HCT116 (cell line): Measurements from ENCODE around the gene TNXB. TPM values are rescaled to one million over a fixed set of nuclear protein-coding genes. Genes with fewer than 3 reads are reported as not detected.

ENCODE experiments used
- ATAC-seq: fragments of 200-7000 bp; cut with Tn5 transposase; 2 replicates; pipeline ENCODE4 v1.9.1; 2020; ENCODE audit warnings: mild to moderate bottlenecking, moderate library complexity
- BruUV-seq: library from RNA; stranded (reverse); fragments of 400-500 nt; replicated peaks from 2 replicates; lab custom pipeline; 2021; lab: Mats Ljungman, UMichigan
- CTCF ChIA-PET: fragments of 300-600 bp; sonication (Branson Sonifier 250); formaldehyde crosslinking; loops from one replicate; lab custom pipeline; 2021; ENCODE audit warnings: antibody characterized with exemption; lab: Charles Lee
- POLR2A ChIA-PET: fragments of 300-600, 350-600 bp; sonication (Branson Sonifier 250); formaldehyde crosslinking; loops from one replicate; lab custom pipeline; 2021; ENCODE audit warnings: antibody characterized with exemption; lab: Charles Lee
- RAD21 ChIA-PET, 2 experiments: fragments of 300-600 bp; sonication (Branson Sonifier 250); formaldehyde crosslinking; loops; one replicate each; lab custom pipeline; 2023; ENCODE audit warnings: low total read pairs in 2 of 2; ENCODE audit not compliant: uncharacterized antibody in 2 of 2, unreplicated experiment in 2 of 2, low non-redundant PET in 1 of 2; lab: Charles Lee
- DNase-seq: peaks from one replicate; pipeline ENCODE4 v3.0.0-alpha.2; 2010; ENCODE audit warnings: low read depth, low spot score
- H2AFZ ChIP-seq: fragments of 200-600 bp; shearing (Covaris generic), sonication (generic); 2 replicates; pipeline ENCODE4 v1.6.1; 2017; ENCODE audit warnings: low read depth, mixed run types, mixed read lengths, antibody characterized with exemption, low read length; ENCODE audit not compliant: poor library complexity, severe bottlenecking
- H3K27ac ChIP-seq: 2 replicates; pipeline ENCODE4 v1.5.1; 2012; ENCODE audit warnings: low read depth, low read length
- H3K27me3 ChIP-seq: fragments of 200-600 bp; sonication (generic); 2 replicates; pipeline ENCODE4 v1.6.1; 2016; ENCODE audit warnings: mixed run types, low read length, mixed read lengths; ENCODE audit not compliant: insufficient read depth
- H3K36me3 ChIP-seq, 2 experiments: fragments of 200-500 bp in 1 of 2; fragments of 200-600 bp in 1 of 2; sonication (Bioruptor generic) in 1 of 2; sonication (generic) in 1 of 2; 2 replicates each; pipeline versions ENCODE4 v1.5.1 to v1.6.1; 2014 to 2016; ENCODE audit warnings: low read length in 2 of 2, inconsistent platforms in 1 of 2, mixed read lengths in 1 of 2, mixed run types in 1 of 2; ENCODE audit not compliant: insufficient read depth in 2 of 2, control insufficient read depth in 1 of 2
- H3K4me1 ChIP-seq, 2 experiments: fragments of 200-600 bp in 1 of 2; sonication (generic) in 1 of 2; 2 replicates each; pipeline versions ENCODE4 v1.5.1 to v1.6.1; 2012 to 2017; ENCODE audit warnings: low read length in 2 of 2, inconsistent platforms in 1 of 2, mild to moderate bottlenecking in 1 of 2, mixed read lengths in 1 of 2, mixed run types in 1 of 2, moderate library complexity in 1 of 2; ENCODE audit not compliant: insufficient read depth in 2 of 2, control insufficient read depth in 1 of 2
- H3K4me2 ChIP-seq: fragments of 200-600 bp; sonication (generic); 2 replicates; pipeline ENCODE4 v1.6.1; 2017; ENCODE audit warnings: mixed run types, low read length, mixed read lengths
- H3K4me3 ChIP-seq, 2 experiments: fragments of 200-600 bp in 1 of 2; sonication (generic) in 1 of 2; replicated peaks in 1 of 2; 2 replicates each; pipeline ENCODE4 v1.5.1; 2011 to 2016; ENCODE audit warnings: low read length in 2 of 2, control low read depth in 1 of 2, low read depth in 1 of 2, mild to moderate bottlenecking in 1 of 2, mixed read lengths in 1 of 2, mixed run types in 1 of 2
- H3K79me2 ChIP-seq: fragments of 200-600 bp; sonication (generic); 2 replicates; pipeline ENCODE4 v1.6.1; 2017; ENCODE audit warnings: mild to moderate bottlenecking, mixed run types, low read length, moderate library complexity, mixed read lengths; ENCODE audit not compliant: insufficient read depth
- H3K9ac ChIP-seq: fragments of 200-600 bp; sonication (generic); 2 replicates; pipeline ENCODE4 v1.6.1; 2016; ENCODE audit warnings: low read length, mixed read lengths
- H3K9me2 ChIP-seq: fragments of 200-600 bp; sonication (generic), shearing (Covaris generic); 2 replicates; pipeline ENCODE4 v1.6.1; 2017; ENCODE audit warnings: mixed run types, mild to moderate bottlenecking, moderate library complexity; ENCODE audit not compliant: insufficient read depth
- H3K9me3 ChIP-seq, 2 experiments: fragments of 200-500 bp in 1 of 2; fragments of 200-600 bp in 1 of 2; sonication (Bioruptor generic) in 1 of 2; sonication (generic) in 1 of 2; 2 replicates each; pipeline ENCODE4 v1.6.1; 2014 to 2017; ENCODE audit warnings: low read length in 2 of 2, mixed read lengths in 2 of 2, inconsistent platforms in 1 of 2, low read depth in 1 of 2, mild to moderate bottlenecking in 1 of 2, mixed run types in 1 of 2, moderate library complexity in 1 of 2; ENCODE audit not compliant: control insufficient read depth in 1 of 2, insufficient read depth in 1 of 2
- H4K20me1 ChIP-seq: fragments of 200-600 bp; sonication (generic), shearing (Covaris generic); 2 replicates; pipeline ENCODE4 v1.6.1; 2017; ENCODE audit warnings: mixed run types, mild to moderate bottlenecking, moderate library complexity; ENCODE audit not compliant: insufficient read depth
- ATF3 ChIP-seq: IDR thresholded peaks from 2 replicates; pipeline ENCODE4 v1.6.1; 2012
- CBX3 ChIP-seq: IDR thresholded peaks from 2 replicates; pipeline ENCODE4 v1.6.1; 2012; ENCODE audit warnings: low read depth
- CEBPB ChIP-seq: IDR thresholded peaks from 2 replicates; pipeline ENCODE4 v1.6.1; 2012; ENCODE audit warnings: low read depth
- EGR1 ChIP-seq: IDR thresholded peaks from 2 replicates; pipeline ENCODE4 v1.6.1; 2012; ENCODE audit warnings: low read depth
- EZH2 ChIP-seq: fragments of 200-600 bp; sonication (generic); IDR thresholded peaks from 2 replicates; pipeline ENCODE4 v1.6.1; 2017; ENCODE audit warnings: antibody characterized with exemption, mixed run types
- EZH2phosphoT487 ChIP-seq: fragments of 200-600 bp; IDR thresholded peaks from 2 replicates; pipeline ENCODE4 v1.6.1; 2018; ENCODE audit warnings: antibody characterized with exemption, borderline replicate concordance
- JUND ChIP-seq: IDR thresholded peaks from 2 replicates; pipeline ENCODE4 v1.6.1; 2012
- POLR2A ChIP-seq: IDR thresholded peaks from 2 replicates; pipeline ENCODE4 v1.7.0; 2011; ENCODE audit warnings: borderline replicate concordance; ENCODE audit not compliant: insufficient read depth, insufficient read length; ENCODE audit errors: extremely low read depth
- POLR2AphosphoS5 ChIP-seq: IDR thresholded peaks from 2 replicates; pipeline ENCODE4 v1.6.1; 2011; ENCODE audit warnings: mild to moderate bottlenecking, low read depth, low read length, moderate library complexity
- RAD21 ChIP-seq: IDR thresholded peaks from 2 replicates; pipeline ENCODE4 v1.6.1; 2012; ENCODE audit warnings: low read depth, mild to moderate bottlenecking
- SIN3A ChIP-seq: IDR thresholded peaks from 2 replicates; pipeline ENCODE4 v1.6.1; 2012; ENCODE audit warnings: low read depth
- SP1 ChIP-seq: IDR thresholded peaks from 2 replicates; pipeline ENCODE4 v1.6.1; 2012; ENCODE audit warnings: low read depth
- SRF ChIP-seq: IDR thresholded peaks from 2 replicates; pipeline ENCODE4 v1.6.1; 2012; ENCODE audit warnings: low read depth
- TCF7L2 ChIP-seq: IDR thresholded peaks from 2 replicates; pipeline ENCODE4 v1.7.0; 2011; ENCODE audit warnings: borderline replicate concordance, inconsistent platforms; ENCODE audit not compliant: insufficient read depth, insufficient read length; ENCODE audit errors: extremely low read depth
- YY1 ChIP-seq: IDR thresholded peaks from 2 replicates; pipeline ENCODE4 v1.6.1; 2011; ENCODE audit warnings: low read length, low read depth, moderate library complexity, mild to moderate bottlenecking; ENCODE audit not compliant: insufficient replicate concordance; ENCODE audit errors: extremely low read depth
- ZBTB33 ChIP-seq: IDR thresholded peaks from 2 replicates; pipeline ENCODE4 v1.6.1; 2011; ENCODE audit warnings: mild to moderate bottlenecking, low read length, moderate library complexity; ENCODE audit not compliant: insufficient replicate concordance; ENCODE audit errors: extremely low read depth
- intact Hi-C: fragments of 100-400 bp; cut with micrococcal nuclease; formaldehyde crosslinking; loops from 2 replicates; pipeline ENCODE4 v1.10.0; 2022
- total RNA-seq: library from RNA; stranded (reverse); gene quantifications from one replicate; pipeline ENCODE4 v1.2.1, GENCODE V29; 2021; ENCODE audit not compliant: unreplicated experiment

TNXB gene
- total RNA-seq, 1 experiment from 2014 or later = 8.5 TPM

- H3K27me3 ChIP-seq = no peaks in the 10 kb centered on the region
- ChIA-PET CTCF (interaction anchor here (0.5 to 3.4 kb wide), 2 partner anchors 36 to 78 kb away, joined by 3 to 18 read pairs; no protein-coding TSS in a partner anchor), RAD21 (no interaction called here), POLR2A (no interaction called here)
- H2AFZ ChIP-seq = no peak overlapping the region
- peaks cover 0 to 28% of the 10 kb centered on the region in 2 experiments; a peak in 2 of 4 replicates for H3K4me1 ChIP-seq
- DNase-seq (no peak), ATAC-seq (no peak)
- H3K9me3 ChIP-seq = no peaks in the 10 kb centered on the region
- peaks cover 16 to 21% of the 10 kb centered on the region in 2 experiments for H3K36me3 ChIP-seq
- intact Hi-C loops = loop anchor here (5.0 kb wide), 2 partner anchors 125 to 585 kb away; no protein-coding TSS in a partner anchor
- no peaks in the 10 kb centered on the region for H4K20me1 ChIP-seq
- BruUV-seq = no TSS peak
- no peak overlapping the region for H3K27ac ChIP-seq
- H3K9me2 ChIP-seq = no peaks in the 10 kb centered on the region
- H3K79me2 ChIP-seq = no peaks in the 10 kb centered on the region
- H3K9ac ChIP-seq = no peak overlapping the region
- no peak overlapping the region for H3K4me2 ChIP-seq
- TF ChIP-seq ATF3 (no peak), CBX3 (no peak), POLR2AphosphoS5 (no peak), SRF (no peak), CEBPB (no peak), YY1 (no peak), SIN3A (no peak), EZH2 (no peak), TCF7L2 (no peak), EGR1 (no peak), ZBTB33 (no peak), EZH2phosphoT487 (no peak), POLR2A (no peak), SP1 (no peak), RAD21 (no peak), JUND (no peak)
- H3K4me3 ChIP-seq = no peak overlapping the region
Observed at GRCh38 chr6:32117461-32117860, 8.3 kb upstream of the TNXB start.
